Natural killer cell treated with Interleukin-12 subunit alpha and Interleukin-12 subunit beta and Interleukin-15 and Interleukin-18, amount 100 ng/mL, for 72 hours (primary cell): ENCODE results near the gene CTDSP2. TPM values are rescaled to one million over a fixed set of nuclear protein-coding genes. Genes with fewer than 3 reads are reported as not detected.

Source experiments
- ATAC-seq, 2 donors: fragments of 150-1000 bp; cut with Tn5 transposase in 1 of 2; sonication (Bioruptor Pico), chemical (Tn5 transposase) in 1 of 2; 2 replicates each; pipeline ENCODE4 v1.10.0; 2021
- DNase-seq: peaks from one replicate; pipeline ENCODE4 v3.0.0; 2022; ENCODE audit warnings: low spot score
- H3K27ac Mint-ChIP-seq, 2 donors: 1 replicate in 1 of 2; 2 replicates in 1 of 2; pipeline ENCODE4 v1.8.0; 2022; ENCODE audit warnings: mixed read lengths in 2 of 2, mild to moderate bottlenecking in 1 of 2, moderate library complexity in 1 of 2
- H3K27me3 Mint-ChIP-seq, 2 donors: 1 replicate in 1 of 2; 2 replicates in 1 of 2; pipeline ENCODE4 v1.8.0; 2022; ENCODE audit warnings: mixed read lengths in 2 of 2
- H3K36me3 Mint-ChIP-seq: one replicate; pipeline ENCODE4 v1.8.0; 2022; ENCODE audit warnings: mixed read lengths
- H3K4me1 Mint-ChIP-seq, 2 donors: 1 replicate in 1 of 2; 2 replicates in 1 of 2; pipeline ENCODE4 v1.8.0; 2022; ENCODE audit warnings: low read depth in 2 of 2, mixed read lengths in 2 of 2, mild to moderate bottlenecking in 1 of 2
- H3K4me3 Mint-ChIP-seq: one replicate; pipeline ENCODE4 v1.8.0; 2022; ENCODE audit warnings: mixed read lengths
- H3K9me3 Mint-ChIP-seq: 2 replicates; pipeline ENCODE4 v1.8.0; 2022; ENCODE audit warnings: mixed read lengths
- total RNA-seq, 2 donors: library from RNA; stranded (reverse); gene quantifications; one replicate each; pipeline ENCODE4 v1.2.3, GENCODE V29; 2022

The CTDSP2 gene
- total RNA-seq = 10 to 100 TPM; 52.7 to 53.9 TPM

GRCh38 chr12:57846577-57847319 lies at the start of gene CTDSP2:
CTDSP2 (minus strand) TSS chr12:57846729; CDS start chr12:57846435, 294 bp downstream.
- Mint-ChIP-seq H3K27ac (no peak within 1 kb of the TSS), H3K4me3 (peak within 1 kb of the TSS; percentile 86), H3K36me3 (no peaks in the 10 kb centered on the region), H3K27me3 (peaks cover 9 to 11% of the 10 kb centered on the region in 2 donors), H3K4me1 (peaks cover 28 to 35% of the 10 kb centered on the region in 2 donors), H3K9me3 (no peaks in the 10 kb centered on the region)
- peak; percentile 70 to 86 for ATAC-seq
- DNase-seq = peak; percentile 93

DNA sequence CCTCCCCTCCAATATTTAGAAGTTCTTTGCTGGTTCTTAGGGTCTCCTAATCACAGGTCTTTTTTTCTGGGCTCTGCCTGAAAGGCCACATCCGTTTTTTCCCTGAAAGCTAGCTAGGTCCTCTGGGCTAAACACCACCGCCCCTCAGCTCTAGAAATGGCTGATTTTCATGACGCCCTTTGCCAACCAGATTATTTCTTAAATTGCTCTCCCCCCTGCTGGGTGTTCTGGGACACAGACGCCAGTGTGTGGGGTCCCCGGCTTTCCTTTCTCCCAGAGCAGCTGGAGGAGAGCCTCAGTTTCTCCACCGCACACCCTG lies 49.5 kb upstream of the CTDSP2 start:
- H3K36me3 Mint-ChIP-seq = no peaks in the 10 kb centered on the region
- no peak overlapping the region for H3K4me3 Mint-ChIP-seq
- no peak for DNase-seq
- H3K9me3 Mint-ChIP-seq = no peaks in the 10 kb centered on the region
- H3K27me3 Mint-ChIP-seq = peaks cover 11 to 26% of the 10 kb centered on the region in 2 donors
- no peak overlapping the region for H3K27ac Mint-ChIP-seq
- peaks cover 30 to 33% of the 10 kb centered on the region in 2 donors for H3K4me1 Mint-ChIP-seq
- ATAC-seq = no peak

DNA sequence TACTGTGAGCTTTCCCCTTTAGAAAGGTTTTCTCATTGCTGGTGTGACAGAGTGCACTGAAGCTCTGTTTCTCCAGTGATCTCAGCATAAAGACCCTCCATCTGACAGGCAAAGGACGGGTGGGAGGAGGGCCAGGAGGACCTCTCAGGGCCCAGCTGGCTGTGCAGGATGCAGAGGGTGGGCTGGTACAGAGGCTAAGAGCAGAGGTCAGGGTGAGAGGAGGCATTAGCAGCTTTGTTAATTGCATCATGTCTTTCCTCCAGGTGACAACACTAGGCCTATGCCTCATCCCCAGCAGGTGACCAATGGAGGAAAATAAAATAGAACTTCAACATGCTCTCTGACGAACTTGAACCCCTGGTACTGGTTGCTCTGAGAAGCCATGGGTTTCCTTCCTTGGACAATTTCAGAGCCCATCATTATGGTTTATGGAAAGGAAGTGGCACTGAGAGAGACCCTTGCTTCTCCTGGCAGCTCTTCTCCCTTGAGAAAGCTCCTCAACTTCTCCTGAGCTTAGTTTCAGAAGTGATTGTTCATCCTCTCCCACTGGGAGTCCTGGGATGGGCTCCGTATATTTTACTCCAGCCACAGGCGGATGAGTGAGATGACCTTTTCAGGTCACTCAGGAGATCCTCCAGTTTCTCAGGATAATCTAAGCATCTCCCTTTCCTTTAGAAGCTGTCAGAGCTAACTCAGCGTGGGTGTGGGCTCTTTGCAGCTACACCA lies 49.0 kb upstream of the CTDSP2 start:
- Mint-ChIP-seq H3K36me3 (no peaks in the 10 kb centered on the region), H3K4me3 (no peak overlapping the region), H3K27ac (no peak overlapping the region), H3K4me1 (peaks cover 30 to 33% of the 10 kb centered on the region in 2 donors), H3K9me3 (no peaks in the 10 kb centered on the region), H3K27me3 (peaks cover 11 to 26% of the 10 kb centered on the region in 2 donors)
- DNase-seq (no peak), ATAC-seq (no peak)

DNA sequence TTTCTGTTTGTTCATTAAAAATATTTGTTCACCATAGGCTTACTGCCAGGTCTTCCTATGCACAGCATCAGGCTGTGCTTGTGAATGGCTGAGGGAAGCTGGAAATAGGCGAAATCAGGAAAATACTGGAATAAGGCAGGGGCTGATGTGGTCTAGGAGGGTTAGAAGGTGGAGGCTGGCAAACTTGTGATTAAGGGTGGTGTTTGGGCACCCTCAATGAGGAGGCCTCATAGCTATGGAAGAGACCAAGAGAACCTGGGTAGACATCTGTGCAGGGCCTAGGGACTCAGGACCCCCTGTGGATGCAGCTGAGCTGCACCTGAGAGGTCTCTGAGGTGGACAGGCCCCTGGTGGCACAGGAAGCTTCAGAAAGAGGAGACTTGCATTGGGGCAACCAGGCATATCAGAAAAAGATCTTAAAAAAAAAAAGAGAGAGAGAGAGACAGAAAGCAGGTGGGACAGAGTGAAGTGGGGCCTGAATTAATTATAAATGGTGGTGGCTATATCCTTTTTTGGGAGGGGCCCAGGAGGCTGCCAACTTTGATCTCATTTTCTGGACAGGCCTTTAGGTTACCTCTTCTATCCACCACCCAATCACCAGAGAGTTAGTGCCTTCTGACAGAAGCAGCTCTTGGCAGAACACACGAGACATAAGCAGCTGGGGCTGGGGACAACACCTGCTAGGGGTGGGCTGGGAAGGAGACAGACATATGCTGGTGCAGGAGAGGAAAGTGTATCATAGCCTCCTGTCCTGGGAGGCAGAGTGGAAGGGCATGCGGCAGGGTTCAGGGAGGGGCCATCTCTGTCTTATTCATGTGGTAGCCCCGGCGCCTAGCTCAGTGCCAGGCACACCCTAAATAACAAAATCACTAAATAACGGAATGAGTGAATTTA lies 48.1 kb upstream of the CTDSP2 start:
- no peak overlapping the region for H3K27ac Mint-ChIP-seq
- H3K4me3 Mint-ChIP-seq = no peak overlapping the region
- ATAC-seq = no peak
- no peak for DNase-seq
- H3K9me3 Mint-ChIP-seq = no peaks in the 10 kb centered on the region
- H3K36me3 Mint-ChIP-seq = no peaks in the 10 kb centered on the region
- H3K27me3 Mint-ChIP-seq = peaks cover 11 to 28% of the 10 kb centered on the region in 2 donors
- H3K4me1 Mint-ChIP-seq = peaks cover 30% of the 10 kb centered on the region in 2 donors

- H3K27ac Mint-ChIP-seq = no peak overlapping the region
- H3K9me3 Mint-ChIP-seq = no peaks in the 10 kb centered on the region
- DNase-seq = no peak
- no peaks in the 10 kb centered on the region for H3K36me3 Mint-ChIP-seq
- no peak overlapping the region for H3K4me3 Mint-ChIP-seq
- peaks cover 11 to 29% of the 10 kb centered on the region in 2 donors for H3K27me3 Mint-ChIP-seq
- no peak for ATAC-seq
- H3K4me1 Mint-ChIP-seq = peaks cover 21 to 25% of the 10 kb centered on the region in 2 donors
These were observed 47.2 kb upstream of the CTDSP2 start for GRCh38 chr12:57893431-57894353.

GRCh38 chr12:57892232-57892972 lies 45.9 kb upstream of the CTDSP2 start:
- DNase-seq (no peak), ATAC-seq (no peak)
- Mint-ChIP-seq H3K4me3 (no peak overlapping the region), H3K36me3 (no peaks in the 10 kb centered on the region), H3K9me3 (no peaks in the 10 kb centered on the region), H3K4me1 (peaks cover 8 to 16% of the 10 kb centered on the region in 2 donors), H3K27me3 (peaks cover 11 to 29% of the 10 kb centered on the region in 2 donors), H3K27ac (peak overlapping the region in 1 of 2 donors; percentile 4)

DNA sequence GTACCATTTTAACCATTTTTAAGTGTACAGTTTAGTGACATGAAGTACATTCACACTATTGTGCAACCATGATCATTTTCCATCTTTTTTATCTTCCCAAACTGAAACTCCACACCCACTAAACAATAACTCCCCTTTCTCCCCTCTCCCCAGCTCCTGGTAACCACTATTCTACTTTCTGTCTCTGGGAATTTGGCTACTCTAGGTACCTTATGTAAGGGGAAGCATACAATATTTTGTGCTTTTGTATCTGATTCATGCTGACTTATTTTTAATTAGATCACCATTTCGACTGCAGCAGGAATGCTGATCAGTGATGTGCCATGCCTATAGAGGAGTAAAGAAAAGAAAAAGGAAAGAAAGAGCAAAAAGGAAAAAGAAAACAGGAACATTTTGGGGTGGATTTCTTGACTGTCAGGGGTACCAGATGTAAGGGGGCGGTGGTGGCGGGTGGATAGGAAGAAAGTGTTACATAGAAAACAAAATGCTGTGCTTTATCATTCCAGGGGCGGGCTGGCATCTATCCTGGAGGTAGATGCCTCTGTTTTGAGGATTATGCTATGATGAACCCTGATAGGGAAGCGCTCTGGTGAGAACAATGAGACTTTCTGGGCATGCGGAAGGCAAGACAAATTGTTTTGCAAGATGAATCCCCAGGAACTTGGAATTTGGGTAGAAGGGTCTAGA lies 45.2 kb upstream of the CTDSP2 start:
- H3K27me3 Mint-ChIP-seq = peaks cover 11 to 24% of the 10 kb centered on the region in 2 donors
- DNase-seq (no peak), ATAC-seq (no peak)
- H3K9me3 Mint-ChIP-seq = no peaks in the 10 kb centered on the region
- H3K36me3 Mint-ChIP-seq = no peaks in the 10 kb centered on the region
- peak overlapping the region in 1 of 2 donors; percentile 4 for H3K27ac Mint-ChIP-seq
- H3K4me3 Mint-ChIP-seq = no peak overlapping the region
- H3K4me1 Mint-ChIP-seq = peaks cover under 1 to 9% of the 10 kb centered on the region in 2 donors

GRCh38 chr12:57890191-57891115 lies 43.9 kb upstream of the CTDSP2 start:
- peaks cover 0 to 8% of the 10 kb centered on the region in 2 donors for H3K4me1 Mint-ChIP-seq
- no peak overlapping the region for H3K4me3 Mint-ChIP-seq
- H3K27ac Mint-ChIP-seq = no peak overlapping the region
- ATAC-seq (no peak), DNase-seq (no peak)
- no peaks in the 10 kb centered on the region for H3K9me3 Mint-ChIP-seq
- peaks cover 11 to 19% of the 10 kb centered on the region in 2 donors for H3K27me3 Mint-ChIP-seq
- no peaks in the 10 kb centered on the region for H3K36me3 Mint-ChIP-seq

- DNase-seq = no peak
- Mint-ChIP-seq H3K36me3 (no peaks in the 10 kb centered on the region), H3K27ac (no peak overlapping the region), H3K27me3 (peaks cover 11 to 15% of the 10 kb centered on the region in 2 donors), H3K9me3 (no peaks in the 10 kb centered on the region), H3K4me3 (no peak overlapping the region), H3K4me1 (peaks cover 0 to 4% of the 10 kb centered on the region in 2 donors)
- no peak for ATAC-seq
These were observed 43.0 kb upstream of the CTDSP2 start for GRCh38 chr12:57889500-57889989.

DNA sequence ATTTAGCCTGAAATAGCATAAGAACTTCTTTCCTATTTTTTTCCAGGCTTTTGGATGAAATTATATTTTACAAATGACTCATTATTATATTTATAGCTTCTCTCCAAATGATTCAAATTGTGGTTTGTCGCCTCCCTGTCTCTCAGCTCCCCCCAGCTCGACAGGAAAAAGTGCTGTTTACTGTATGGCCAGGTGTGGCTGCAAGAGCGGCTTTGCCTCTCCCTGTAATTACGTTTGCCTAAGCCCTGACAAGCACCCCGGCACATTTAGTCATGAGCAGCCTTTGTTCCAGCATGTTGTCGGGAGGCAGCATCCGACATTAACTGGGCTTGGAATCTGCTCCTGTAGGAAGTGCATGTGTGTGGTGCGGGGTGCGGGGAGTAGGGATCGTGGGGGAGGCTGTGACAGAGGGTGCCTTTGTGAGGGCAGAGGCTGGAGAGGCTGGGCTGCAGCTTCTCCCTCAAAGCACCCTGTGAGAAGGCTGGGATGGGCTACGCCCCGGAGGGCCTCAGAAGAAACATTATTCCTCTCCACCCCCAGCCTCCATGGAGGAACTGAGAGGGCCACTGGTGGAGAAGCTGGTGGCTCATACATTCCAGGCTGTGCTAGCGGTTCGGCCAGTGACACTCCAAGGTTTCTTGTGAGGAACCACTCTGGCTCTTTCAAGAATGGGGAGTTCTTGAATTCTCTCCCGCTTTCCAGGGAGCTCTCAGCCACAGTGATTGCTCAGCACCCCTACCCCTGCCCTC lies 42.1 kb upstream of the CTDSP2 start:
- H3K4me1 Mint-ChIP-seq = peaks cover 0 to 3% of the 10 kb centered on the region in 2 donors
- peak; percentile 28 to 47 for ATAC-seq
- no peaks in the 10 kb centered on the region for H3K9me3 Mint-ChIP-seq
- H3K27ac Mint-ChIP-seq = no peak overlapping the region
- no peak overlapping the region for H3K4me3 Mint-ChIP-seq
- peaks cover 11% of the 10 kb centered on the region in 2 donors for H3K27me3 Mint-ChIP-seq
- no peak for DNase-seq
- H3K36me3 Mint-ChIP-seq = no peaks in the 10 kb centered on the region
